GM21723 (cell line): ENCODE measurements around the gene ANO8.

Experiments used
- ATAC-seq: cut with Tn5 transposase; IDR thresholded peaks from one replicate; pipeline ENCODE4 v1.9.1; 2021; ENCODE audit warnings: mild to moderate bottlenecking, moderate library complexity; ENCODE audit not compliant: unreplicated experiment

ANO8 gene

GRCh38 chr19:17346109-17346671, 11.5 kb upstream of the ANO8 start:
- peak; percentile 55 for ATAC-seq

- no peak for ATAC-seq
Observed at GRCh38 chr19:17341845-17342244, 7.2 kb upstream of the ANO8 start.

- ATAC-seq = no peak
Observed at GRCh38 chr19:17341386-17341785, 6.7 kb upstream of the ANO8 start.

GRCh38 chr19:17340871-17341357, 6.3 kb upstream of the ANO8 start:
- ATAC-seq = no peak

GRCh38 chr19:17340302-17340870, 5.7 kb upstream of the ANO8 start:
- no peak for ATAC-seq

- ATAC-seq = no peak
Observed at GRCh38 chr19:17339088-17339741, 4.6 kb upstream of the ANO8 start.

- no peak for ATAC-seq
Observed at GRCh38 chr19:17338433-17339078, 3.9 kb upstream of the ANO8 start.

GRCh38 chr19:17337675-17338432, 3.2 kb upstream of the ANO8 start:
- no peak for ATAC-seq

- ATAC-seq = peak; percentile 77
Observed at GRCh38 chr19:17336872-17337674, 2.4 kb upstream of the ANO8 start, which contains the start of gene GTPBP3. Gene GTPBP3 (plus strand): TSS chr19:17337553. CDS start chr19:17337612, 59 bp downstream.

- no peak for ATAC-seq
Observed at GRCh38 chr19:17335575-17335974, 920 bp upstream of the ANO8 start.

GRCh38 chr19:17333611-17334413, 843 bp downstream of the ANO8 start:
- ATAC-seq = no peak

- ATAC-seq = no peak
Observed at GRCh38 chr19:17332677-17333581, 1.7 kb downstream of the ANO8 start.

GRCh38 chr19:17332360-17332676, 2.3 kb downstream of the ANO8 start:
- no peak for ATAC-seq

- no peak for ATAC-seq
Observed at GRCh38 chr19:17331045-17331558, 3.6 kb downstream of the ANO8 start.

- ATAC-seq = no peak
Observed at GRCh38 chr19:17330262-17331044, 4.2 kb downstream of the ANO8 start.

- ATAC-seq = no peak
Observed at GRCh38 chr19:17329366-17330261, 5.0 kb downstream of the ANO8 start.
